HG02943 (cell line): ENCODE data around the gene SMIM5.

ENCODE experiments used
- ATAC-seq: cut with Tn5 transposase; IDR thresholded peaks from one replicate; pipeline ENCODE4 v1.9.1; 2021; ENCODE audit warnings: mild to moderate bottlenecking, low read depth, moderate library complexity; ENCODE audit not compliant: unreplicated experiment

The SMIM5 gene

GRCh38 chr17:75602644-75603043, 30.6 kb upstream of the SMIM5 start:
- ATAC-seq: no peak

GRCh38 chr17:75603123-75603522, 30.1 kb upstream of the SMIM5 start:
- ATAC-seq: no peak

GRCh38 chr17:75604034-75604695, 29.1 kb upstream of the SMIM5 start:
- ATAC-seq: no peak

GRCh38 chr17:75605790-75606189, 27.4 kb upstream of the SMIM5 start:
- no peak for ATAC-seq

GRCh38 chr17:75607086-75607485, 26.1 kb upstream of the SMIM5 start:
- ATAC-seq: no peak

- ATAC-seq: no peak
Observed at GRCh38 chr17:75610103-75610984, 22.9 kb upstream of the SMIM5 start.

- ATAC-seq: no peak
Observed at GRCh38 chr17:75611851-75612429, 21.3 kb upstream of the SMIM5 start.

- no peak for ATAC-seq
Observed at GRCh38 chr17:75612906-75613626, 20.2 kb upstream of the SMIM5 start.

- ATAC-seq: no peak
Observed at GRCh38 chr17:75614006-75614405, 19.2 kb upstream of the SMIM5 start.

- ATAC-seq: no peak
Observed at GRCh38 chr17:75614556-75615270, 18.5 kb upstream of the SMIM5 start.

- no peak for ATAC-seq
Observed at GRCh38 chr17:75615301-75615700, 17.9 kb upstream of the SMIM5 start.

GRCh38 chr17:75616521-75617122, 16.6 kb upstream of the SMIM5 start:
- ATAC-seq: no peak

- no peak for ATAC-seq
Observed at GRCh38 chr17:75617218-75617617, 16.0 kb upstream of the SMIM5 start.

- ATAC-seq: no peak
Observed at GRCh38 chr17:75617675-75618074, 15.6 kb upstream of the SMIM5 start.

- no peak for ATAC-seq
Observed at GRCh38 chr17:75619506-75620431, 13.5 kb upstream of the SMIM5 start.

GRCh38 chr17:75621489-75621888, 11.7 kb upstream of the SMIM5 start:
- ATAC-seq: no peak

- no peak for ATAC-seq
Observed at GRCh38 chr17:75622076-75622475, 11.2 kb upstream of the SMIM5 start.

GRCh38 chr17:75622771-75623273, 10.4 kb upstream of the SMIM5 start:
- no peak for ATAC-seq

GRCh38 chr17:75623386-75623785, 9.8 kb upstream of the SMIM5 start:
- no peak for ATAC-seq
